ENCODE results near the gene PPP6R3. TPM values are rescaled to one million over a fixed set of nuclear protein-coding genes. Genes with fewer than 3 reads are reported as not detected.

The PPP6R3 gene
- total RNA-seq, 4 donors from 2014 or later: 104 to 169 (median 118) TPM

DNA sequence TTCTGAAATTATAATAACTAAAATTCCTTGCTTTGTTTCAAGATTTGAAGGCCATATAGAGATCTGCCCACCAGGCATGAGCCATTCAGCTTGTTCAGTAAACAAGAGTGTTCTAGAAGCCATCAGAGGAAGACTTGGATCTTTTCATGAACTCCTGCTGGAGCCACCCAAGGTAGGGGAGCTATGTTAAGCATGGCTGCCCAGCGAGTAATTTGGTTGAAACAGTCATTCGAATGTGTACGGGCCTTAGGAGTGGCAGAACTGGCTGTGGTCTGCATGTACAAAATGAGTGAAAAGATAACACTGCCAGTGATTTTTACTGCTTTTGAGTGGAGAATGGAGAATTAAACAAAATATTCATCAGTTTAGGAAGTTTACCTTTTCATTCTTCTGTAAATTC is 103.7 kb downstream of the PPP6R3 start:
- TF ChIP-seq, protein P1, sequence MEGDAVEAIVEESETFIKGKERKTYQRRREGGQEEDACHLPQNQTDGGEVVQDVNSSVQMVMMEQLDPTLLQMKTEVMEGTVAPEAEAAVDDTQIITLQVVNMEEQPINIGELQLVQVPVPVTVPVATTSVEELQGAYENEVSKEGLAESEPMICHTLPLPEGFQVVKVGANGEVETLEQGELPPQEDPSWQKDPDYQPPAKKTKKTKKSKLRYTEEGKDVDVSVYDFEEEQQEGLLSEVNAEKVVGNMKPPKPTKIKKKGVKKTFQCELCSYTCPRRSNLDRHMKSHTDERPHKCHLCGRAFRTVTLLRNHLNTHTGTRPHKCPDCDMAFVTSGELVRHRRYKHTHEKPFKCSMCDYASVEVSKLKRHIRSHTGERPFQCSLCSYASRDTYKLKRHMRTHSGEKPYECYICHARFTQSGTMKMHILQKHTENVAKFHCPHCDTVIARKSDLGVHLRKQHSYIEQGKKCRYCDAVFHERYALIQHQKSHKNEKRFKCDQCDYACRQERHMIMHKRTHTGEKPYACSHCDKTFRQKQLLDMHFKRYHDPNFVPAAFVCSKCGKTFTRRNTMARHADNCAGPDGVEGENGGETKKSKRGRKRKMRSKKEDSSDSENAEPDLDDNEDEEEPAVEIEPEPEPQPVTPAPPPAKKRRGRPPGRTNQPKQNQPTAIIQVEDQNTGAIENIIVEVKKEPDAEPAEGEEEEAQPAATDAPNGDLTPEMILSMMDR (IDR thresholded peaks at IDR 0.05; ENCODE audit: low read depth): no peak

DNA sequence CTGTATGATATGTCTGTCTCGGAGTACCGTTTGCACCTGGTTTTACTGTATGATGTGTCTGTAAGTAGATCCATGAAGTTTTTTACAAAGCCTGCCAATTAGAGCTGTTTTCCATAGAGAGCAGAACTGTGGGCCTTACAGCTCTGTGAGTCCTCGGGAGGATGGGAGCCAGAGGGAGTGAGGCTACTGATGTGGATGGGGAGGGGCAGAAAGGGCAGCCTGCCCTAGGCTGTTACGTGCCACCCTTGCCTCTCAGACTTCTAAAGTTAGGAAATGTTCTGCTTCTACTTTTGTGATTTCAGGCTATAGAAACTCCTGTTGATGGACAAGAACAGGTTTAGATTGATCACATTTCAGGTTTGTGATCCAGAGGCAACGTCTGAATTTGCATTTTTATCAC is 105.2 kb downstream of the PPP6R3 start:
- TF ChIP-seq, protein P1 (IDR thresholded peaks at IDR 0.05; ENCODE audit: low read depth): no peak

DNA sequence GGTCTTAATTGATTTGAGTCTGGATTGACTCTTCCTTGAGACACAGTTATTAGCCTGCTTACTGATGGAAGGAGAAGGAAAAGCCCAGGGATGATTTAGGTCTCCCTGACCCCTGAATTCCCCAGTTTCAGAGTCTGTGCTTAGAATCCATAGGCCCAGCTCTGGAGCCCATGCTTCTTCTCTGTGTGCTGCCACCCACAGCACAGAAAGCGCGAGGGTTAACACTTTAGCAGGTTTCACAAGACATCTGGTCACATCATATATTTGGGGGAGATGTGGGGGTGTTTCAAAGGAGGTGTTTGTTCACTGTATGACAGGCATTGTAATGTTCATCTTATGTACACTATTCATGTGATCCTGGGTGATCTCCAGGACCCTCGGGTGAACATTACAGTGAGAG is 107.0 kb downstream of the PPP6R3 start:
- TF ChIP-seq, protein P1 (IDR thresholded peaks at IDR 0.05; ENCODE audit: low read depth): no peak

DNA sequence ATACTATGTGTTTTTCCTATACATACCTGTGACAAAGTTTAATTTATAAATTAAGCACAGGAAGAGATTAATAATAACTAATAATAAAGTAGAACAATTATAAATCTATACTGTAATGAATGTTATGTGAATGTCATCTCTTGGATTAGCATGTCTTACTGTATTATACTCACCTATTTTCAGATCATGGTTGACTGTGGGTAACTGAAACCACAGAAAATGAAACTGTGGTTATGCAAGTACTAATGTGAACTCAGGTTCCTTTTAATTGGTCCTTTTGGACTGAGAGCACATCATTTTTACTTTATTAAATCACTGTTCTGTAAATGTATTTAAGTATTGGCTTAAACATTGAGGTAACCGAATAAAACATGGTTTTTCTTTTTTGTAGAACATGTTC is 108.8 kb downstream of the PPP6R3 start:
- TF ChIP-seq, protein P1 (IDR thresholded peaks at IDR 0.05; ENCODE audit: low read depth): no peak

DNA sequence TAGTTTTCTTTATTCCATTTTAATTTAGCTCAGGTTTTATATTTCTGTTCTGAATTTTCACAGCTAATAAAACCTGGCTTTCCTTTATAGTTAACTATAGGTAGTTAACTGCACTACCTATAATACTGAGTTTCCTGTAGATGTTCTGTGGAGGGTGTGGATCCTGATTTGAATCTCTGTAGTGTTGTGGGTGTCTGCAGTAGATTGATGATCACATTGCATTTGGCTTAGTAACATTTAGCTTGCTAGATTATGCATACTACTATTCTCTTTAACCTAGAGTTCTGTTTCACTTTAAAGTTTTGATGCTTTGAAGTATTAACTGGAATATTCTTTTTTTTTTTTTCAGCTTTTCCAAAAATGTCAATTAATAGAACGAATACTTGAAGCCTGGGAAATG is 110.1 kb downstream of the PPP6R3 start:
- TF ChIP-seq, protein P1 (IDR thresholded peaks at IDR 0.05; ENCODE audit: low read depth): no peak

DNA sequence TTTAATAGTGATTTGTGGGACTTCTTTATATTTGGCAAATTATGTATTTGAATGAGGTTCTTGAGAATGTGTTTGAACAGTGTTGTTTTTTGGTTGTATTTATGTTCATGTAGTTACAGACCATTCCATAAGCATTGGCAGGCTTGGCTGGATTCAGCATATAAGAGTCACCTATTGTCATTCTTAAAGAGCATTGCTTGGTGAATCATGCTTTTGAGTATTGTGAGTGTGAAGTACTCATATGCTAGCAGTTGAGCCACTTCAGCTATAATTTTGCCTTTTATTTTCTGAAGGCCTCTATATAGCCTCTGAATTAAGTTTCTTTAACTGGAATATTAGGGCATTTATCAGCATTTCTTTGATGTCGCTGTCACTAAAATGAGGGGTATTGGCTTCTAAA is 113.8 kb downstream of the PPP6R3 start:
- TF ChIP-seq, protein P1 (IDR thresholded peaks at IDR 0.05; ENCODE audit: low read depth): no peak

DNA sequence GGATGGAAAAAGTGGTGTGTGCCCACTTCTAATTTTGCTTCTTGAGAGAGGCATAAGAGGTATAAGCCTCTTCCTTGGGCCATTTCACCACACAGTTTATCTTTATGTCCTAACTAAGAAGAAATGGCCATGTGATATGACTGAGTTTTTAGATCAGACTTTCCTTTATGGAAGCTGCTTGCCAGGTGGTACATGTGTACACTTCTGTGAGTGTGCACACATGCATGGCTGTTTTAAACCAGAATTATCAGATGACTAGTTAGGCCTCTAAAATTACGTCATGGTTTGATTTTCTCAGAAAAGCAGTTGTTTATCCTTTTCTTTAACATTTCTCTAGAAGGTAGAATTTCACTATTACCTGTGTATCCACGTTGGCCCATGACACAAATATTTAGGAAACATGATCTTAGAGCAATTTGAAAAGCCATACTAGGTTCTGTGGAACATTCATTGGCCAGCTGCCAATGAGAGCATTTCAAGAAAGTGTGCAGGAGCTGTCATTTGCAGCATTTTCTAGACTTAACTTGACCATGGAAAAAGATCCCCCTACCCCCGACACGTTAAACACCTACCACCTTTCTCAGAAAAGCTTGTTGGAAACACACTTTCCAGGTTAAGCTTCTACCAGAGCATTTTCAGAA is 114.6 kb downstream of the PPP6R3 start:
- TF ChIP-seq, protein P1 (IDR thresholded peaks at IDR 0.05; ENCODE audit: low read depth): no peak
